ENCODE results near the gene NBPF15.
A peak's percentile ranks its signal among the peaks of the same experiment; 100 is the strongest.
"Not testable (repeated sequence)": the region's sequence is repeated elsewhere in the genome, so short reads cannot be mapped to it uniquely, and the experiment has no call there.

NBPF15 gene, protein sequence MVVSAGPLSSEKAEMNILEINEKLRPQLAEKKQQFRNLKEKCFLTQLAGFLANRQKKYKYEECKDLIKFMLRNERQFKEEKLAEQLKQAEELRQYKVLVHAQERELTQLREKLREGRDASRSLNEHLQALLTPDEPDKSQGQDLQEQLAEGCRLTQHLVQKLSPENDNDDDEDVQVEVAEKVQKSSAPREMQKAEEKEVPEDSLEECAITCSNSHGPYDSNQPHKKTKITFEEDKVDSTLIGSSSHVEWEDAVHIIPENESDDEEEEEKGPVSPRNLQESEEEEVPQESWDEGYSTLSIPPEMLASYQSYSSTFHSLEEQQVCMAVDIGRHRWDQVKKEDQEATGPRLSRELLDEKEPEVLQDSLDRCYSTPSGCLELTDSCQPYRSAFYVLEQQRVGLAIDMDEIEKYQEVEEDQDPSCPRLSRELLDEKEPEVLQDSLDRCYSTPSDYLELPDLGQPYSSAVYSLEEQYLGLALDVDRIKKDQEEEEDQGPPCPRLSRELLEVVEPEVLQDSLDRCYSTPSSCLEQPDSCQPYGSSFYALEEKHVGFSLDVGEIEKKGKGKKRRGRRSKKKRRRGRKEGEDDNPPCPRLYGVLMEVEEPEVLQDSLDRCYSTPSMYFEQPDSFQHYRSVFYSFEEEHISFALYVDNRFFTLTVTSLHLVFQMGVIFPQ

GRCh38 chr1:144461136-144461759 is at the start of gene NBPF15:
NBPF15 (minus strand) TSS chr1:144461669; CDS start chr1:144440003, 21,666 bp downstream.
- DNase-seq = peak; percentile 64

DNA sequence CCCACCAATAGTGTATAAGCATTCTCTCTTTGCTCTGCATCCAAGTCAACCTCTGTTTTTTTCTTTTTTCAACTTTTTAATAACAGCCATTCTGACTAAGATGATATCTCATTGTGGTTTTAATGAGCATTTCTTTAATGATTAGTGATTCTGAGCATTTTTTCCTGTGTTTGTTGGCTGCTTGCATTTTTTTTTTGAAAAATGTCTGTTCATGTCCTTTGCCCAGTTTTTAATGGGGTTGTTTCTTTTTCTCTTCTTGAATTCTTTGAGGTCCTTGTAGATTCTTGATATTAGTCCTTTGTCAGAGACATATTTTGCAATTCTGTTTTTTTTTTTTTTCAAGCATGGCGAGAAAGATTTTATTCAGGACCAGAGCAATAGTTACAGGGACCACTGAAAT is 35.0 kb upstream of the NBPF15 start:
- not testable (repeated sequence) for DNase-seq

DNA sequence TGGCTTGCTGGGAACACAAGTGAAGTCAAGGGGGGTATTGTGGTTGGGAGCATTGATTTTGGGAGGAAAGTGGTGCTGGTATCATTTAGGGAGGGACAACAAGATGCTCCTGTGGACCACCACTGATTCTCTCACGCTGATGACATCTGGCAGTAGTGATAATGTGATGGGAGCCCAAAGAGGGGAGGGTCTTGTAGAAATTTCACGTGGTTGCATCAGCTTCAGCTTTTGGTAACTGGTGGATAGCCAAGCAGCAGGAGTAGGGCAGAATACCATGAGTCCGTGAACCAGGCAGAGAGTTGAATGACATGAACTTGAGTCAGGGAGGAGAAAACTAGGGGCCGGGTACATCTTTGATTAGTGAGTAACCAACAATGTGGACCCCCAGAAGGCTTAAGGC is 32.7 kb upstream of the NBPF15 start:
- not testable (repeated sequence) for DNase-seq

DNA sequence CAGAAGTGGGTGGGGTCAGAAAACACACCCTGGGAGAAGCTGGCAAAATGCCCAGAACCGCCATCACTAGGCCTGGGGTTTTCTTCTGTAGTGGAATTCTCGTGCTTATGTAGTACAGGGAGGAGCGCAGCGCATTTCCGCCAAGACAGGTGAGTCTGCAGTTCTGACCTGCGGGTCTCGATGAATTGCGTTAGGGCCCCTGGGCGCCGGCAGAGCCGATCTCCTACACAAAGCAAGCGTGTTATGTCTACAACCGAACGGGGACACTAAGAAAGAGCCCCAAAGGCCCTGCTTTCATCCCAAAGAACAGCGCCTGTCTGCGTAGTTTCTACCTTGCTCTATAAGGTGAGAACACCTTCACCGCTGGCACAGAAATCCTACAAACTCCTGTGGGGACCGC is 28.9 kb upstream of the NBPF15 start:
- peak; percentile 23 for DNase-seq

DNA sequence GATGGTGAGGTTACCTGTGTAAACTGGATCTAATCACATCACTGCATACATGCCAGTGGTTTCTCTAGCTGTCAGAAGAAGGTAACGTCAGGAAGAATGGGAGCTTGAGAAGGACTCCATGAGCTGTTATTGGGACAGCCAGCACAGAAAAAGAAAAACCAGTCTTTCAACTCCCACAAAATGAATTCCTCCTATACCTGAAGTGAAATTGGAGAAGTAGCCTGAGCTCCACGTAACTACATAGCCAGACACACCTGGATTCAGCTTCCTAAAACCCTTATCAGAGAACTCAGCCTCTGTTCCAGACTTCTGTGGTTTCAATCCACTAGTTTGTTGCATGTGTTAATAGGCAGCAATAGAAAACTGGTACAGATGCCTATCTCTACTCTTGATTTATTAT is 25.5 kb upstream of the NBPF15 start:
- not testable (repeated sequence) for DNase-seq

DNA sequence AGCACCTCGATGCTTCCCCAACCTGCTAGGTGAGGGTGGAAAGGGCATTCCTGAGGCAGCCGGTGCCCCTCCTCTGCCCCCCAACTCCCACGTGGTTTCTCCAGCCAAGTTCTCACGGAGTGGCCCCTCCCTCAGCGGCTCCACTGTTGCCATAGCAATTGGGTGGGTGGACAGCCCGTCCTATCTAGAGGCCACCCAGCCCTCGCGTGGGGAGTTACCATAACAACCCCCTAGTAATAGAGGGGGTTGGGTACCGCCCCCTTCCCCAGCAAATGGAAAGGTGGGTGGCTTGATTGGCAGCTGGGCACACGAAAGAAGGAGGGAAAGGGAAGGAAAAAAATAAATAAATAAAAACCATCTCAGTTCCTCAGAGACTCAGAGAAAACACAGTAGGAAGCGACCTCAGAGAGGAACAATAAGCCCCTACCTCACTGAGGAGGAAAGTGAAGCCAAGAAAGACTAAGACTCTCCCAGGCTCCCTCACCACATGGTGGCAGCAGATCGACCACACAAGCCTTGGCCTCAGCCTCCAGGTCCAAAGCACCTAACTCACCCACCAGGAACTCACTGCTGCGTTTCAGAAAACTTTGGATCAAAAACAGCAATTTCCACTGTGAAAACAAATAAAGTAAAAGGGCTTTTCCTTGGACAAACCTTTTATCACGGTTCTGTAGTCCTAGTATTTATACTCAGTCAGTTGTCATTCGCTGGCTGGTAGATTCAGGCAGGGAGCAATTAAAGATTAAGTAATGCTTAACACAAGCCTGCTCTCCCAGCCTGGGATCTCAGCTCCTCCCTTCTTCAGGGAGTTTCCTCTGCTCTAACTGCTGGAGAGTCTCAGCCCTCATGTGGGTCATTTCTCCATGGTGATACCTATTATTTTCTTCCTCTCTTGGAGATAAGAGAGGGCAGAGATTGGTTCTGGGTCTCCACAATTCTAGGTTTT is 23.9 kb upstream of the NBPF15 start:
- DNase-seq = not testable (repeated sequence)

- DNase-seq = not testable (repeated sequence)
These were observed 12.4 kb upstream of the NBPF15 start for GRCh38 chr1:144473897-144474296.

DNA sequence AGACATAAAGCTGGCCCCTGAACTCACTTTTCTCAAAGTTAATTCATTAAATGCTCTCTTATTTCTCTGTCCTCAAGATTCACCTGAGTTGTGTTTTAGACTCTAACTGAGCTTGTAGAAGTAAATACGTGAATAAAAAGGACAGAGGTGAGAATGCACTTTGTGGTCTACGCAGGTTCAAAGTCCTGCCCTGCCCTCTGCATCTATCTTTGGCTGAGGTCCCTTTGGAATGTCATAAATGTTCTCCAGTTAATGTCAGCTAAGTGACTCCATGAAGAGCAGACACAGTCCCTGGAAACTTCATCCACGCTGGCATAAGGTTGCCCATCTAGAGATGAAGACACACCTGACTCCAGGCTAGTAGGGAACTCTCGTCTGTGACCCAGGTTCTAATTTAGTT is 10.0 kb upstream of the NBPF15 start:
- DNase-seq = not testable (repeated sequence)

- not testable (repeated sequence) for DNase-seq
These were observed 309 bp upstream of the NBPF15 start for GRCh38 chr1:144461778-144462177.

DNA sequence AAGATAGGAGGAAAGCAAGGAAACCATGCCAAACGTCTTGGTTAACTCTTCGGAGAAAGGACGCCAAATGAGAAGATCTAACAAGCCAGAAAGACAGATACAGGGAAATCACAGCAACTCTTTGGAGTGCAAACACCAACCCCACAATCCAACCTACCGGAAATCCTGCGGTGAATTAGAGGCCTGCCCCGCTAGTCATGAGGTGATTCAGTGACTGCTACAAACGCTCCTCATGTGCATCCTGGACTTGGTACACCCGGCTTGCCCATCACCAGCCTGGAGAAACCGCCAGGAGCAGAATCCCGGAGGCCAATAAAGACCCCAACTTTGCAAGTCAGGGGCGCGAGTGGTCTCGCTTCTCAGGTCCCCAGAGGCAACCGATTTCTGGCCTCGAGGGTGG is 783 bp downstream of the NBPF15 start:
- DNase-seq = peak; percentile 16

DNA sequence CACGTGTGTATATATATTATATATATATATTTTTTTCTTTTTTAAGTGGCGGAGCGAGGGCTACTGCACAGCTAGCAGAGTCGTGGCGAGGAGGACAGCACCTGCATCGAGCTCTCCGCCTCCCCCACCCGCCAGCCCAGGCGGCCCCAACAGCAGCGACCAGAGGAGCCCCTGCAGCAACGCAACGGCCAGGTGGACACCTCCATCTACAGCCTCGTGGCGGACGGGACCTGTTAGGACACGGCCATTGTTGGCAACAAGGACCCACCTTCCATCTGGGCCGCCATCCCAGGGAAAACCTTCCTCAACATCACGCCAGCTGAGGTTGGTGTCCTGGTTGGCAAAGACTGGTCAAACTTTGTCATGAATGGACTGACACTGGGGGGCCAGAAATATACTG is 19.1 kb downstream of the NBPF15 start:
- not testable (repeated sequence) for DNase-seq

DNA sequence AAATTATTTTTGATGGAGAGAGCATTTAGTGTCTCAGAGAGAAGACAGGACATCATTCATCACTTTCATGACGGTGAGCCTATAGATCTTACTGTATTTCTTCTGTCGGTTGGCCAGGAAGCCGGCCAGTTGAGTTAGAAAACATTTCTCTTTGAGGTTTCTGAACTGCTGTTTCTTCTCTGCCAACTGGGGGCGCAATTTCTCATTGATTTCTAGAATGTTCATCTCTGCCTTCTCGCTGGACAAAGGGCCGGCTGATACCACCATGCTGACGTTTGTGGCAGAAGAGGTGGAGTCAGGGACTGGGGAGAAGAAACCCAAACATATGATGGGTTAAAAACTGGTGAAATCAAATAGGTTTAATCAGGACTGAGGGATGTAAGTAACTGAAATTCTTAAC is 21.7 kb downstream of the NBPF15 start:
- not testable (repeated sequence) for DNase-seq

GRCh38 chr1:144418891-144419694 is 42.4 kb downstream of the NBPF15 start:
- peak; percentile 57 for DNase-seq

DNA sequence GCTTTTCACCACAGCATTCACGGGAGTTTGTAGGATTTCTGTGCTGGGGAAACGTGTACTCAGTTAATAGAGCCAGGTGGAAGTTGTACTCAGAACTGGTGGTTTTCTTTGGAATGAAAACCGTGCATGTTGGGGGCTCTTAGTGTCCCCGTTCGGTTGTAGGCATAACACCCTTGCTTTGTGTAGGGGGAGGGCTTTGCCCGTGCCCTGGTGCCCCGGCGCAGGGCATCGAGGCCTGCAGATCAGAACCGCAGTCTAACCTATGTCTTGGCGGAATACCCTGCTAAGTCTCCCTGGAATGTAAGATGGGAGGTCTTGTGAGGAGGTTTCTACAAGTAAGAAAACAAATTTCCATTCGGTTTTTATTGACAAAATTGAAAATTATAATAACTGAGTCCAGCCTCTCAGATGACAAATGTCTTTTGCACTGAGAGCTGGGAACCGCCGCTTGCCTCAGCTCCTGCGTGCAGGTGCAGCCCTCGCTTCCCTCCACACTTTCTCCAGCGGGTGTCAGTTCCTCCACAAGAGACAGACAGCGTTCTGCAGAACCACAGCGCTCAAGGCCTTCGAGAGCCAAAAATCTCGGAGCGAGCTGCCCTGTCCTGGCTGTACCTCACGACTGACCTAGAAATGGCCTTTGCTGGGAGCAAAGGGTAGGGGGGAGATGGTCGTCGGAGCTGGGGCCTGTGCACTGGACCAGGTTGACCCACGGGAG is 47.9 kb downstream of the NBPF15 start:
- DNase-seq = not testable (repeated sequence)

- peak; percentile 74 for DNase-seq
These were observed 48.7 kb downstream of the NBPF15 start for GRCh38 chr1:144412491-144413403.

GRCh38 chr1:144412068-144412471 is 49.4 kb downstream of the NBPF15 start:
- peak; percentile 79 for DNase-seq

- DNase-seq = not testable (repeated sequence)
These were observed 58.7 kb downstream of the NBPF15 start for GRCh38 chr1:144402807-144403206.

- not testable (repeated sequence) for DNase-seq
These were observed 89.8 kb downstream of the NBPF15 start for GRCh38 chr1:144371651-144372050.
